NOMO-1 treated with dmso at 0.1 percent for 144 hours (cell line): ENCODE measurements around the gene MRPL38.
"Not testable (repeated sequence)": the region's sequence is repeated elsewhere in the genome, so short reads cannot be mapped to it uniquely, and the experiment has no call there.

Experiments used
- DNase-seq: peaks from one replicate; lab custom pipeline; 2025; ENCODE audit not compliant: unreplicated experiment; lab: John Stamatoyannopoulos, UW

MRPL38 gene

GRCh38 chr17:75897160-75898019 lies 7.3 kb downstream of the MRPL38 start:
- no peak for DNase-seq

GRCh38 chr17:75896415-75897159 lies 8.1 kb downstream of the MRPL38 start, which contains the start of gene TRIM65:
Gene TRIM65, minus strand, starts transcription at chr17:75896951. Its CDS starts 14 bp downstream, at chr17:75896937.
- DNase-seq = peak; percentile 47

GRCh38 chr17:75895370-75896155 lies 9.1 kb downstream of the MRPL38 start:
- DNase-seq = no peak

GRCh38 chr17:75894049-75894733 lies 10.5 kb downstream of the MRPL38 start:
- no peak for DNase-seq

- no peak for DNase-seq
Observed at GRCh38 chr17:75893305-75894048, 11.2 kb downstream of the MRPL38 start.

GRCh38 chr17:75892556-75893224 lies 12.0 kb downstream of the MRPL38 start:
- no peak for DNase-seq

- DNase-seq = no peak
Observed at GRCh38 chr17:75891605-75892555, 12.8 kb downstream of the MRPL38 start.

GRCh38 chr17:75891022-75891604 lies 13.6 kb downstream of the MRPL38 start:
- no peak for DNase-seq

- no peak for DNase-seq
Observed at GRCh38 chr17:75889454-75889853, 15.2 kb downstream of the MRPL38 start.

GRCh38 chr17:75888484-75888883 lies 16.2 kb downstream of the MRPL38 start:
- DNase-seq = no peak

- not testable (repeated sequence) for DNase-seq
Observed at GRCh38 chr17:75885860-75886259, 18.8 kb downstream of the MRPL38 start.

- no peak for DNase-seq
Observed at GRCh38 chr17:75885431-75885830, 19.3 kb downstream of the MRPL38 start.

GRCh38 chr17:75881678-75882454 lies 22.8 kb downstream of the MRPL38 start:
- no peak for DNase-seq

GRCh38 chr17:75880266-75880665 lies 24.4 kb downstream of the MRPL38 start:
- no peak for DNase-seq

GRCh38 chr17:75878174-75878998 lies 26.3 kb downstream of the MRPL38 start, which contains the start of gene TRIM47:
Gene TRIM47, minus strand, starts transcription at chr17:75878581. Its CDS starts 33 bp downstream, at chr17:75878548.
- no peak for DNase-seq

- DNase-seq = peak; percentile 61
Observed at GRCh38 chr17:75877752-75878173, 26.9 kb downstream of the MRPL38 start.
